Gastrocnemius medialis (tissue), 4 donors: ENCODE data around the gene SLX4.

Experiments used
- CTCF ChIP-seq, 5 experiments: fragments of 450-650 bp in 3 of 5; fragments of 200-600 bp in 2 of 5; sonication (generic) in 2 of 5; IDR thresholded peaks in 4 of 5; conservative IDR thresholded peaks in 1 of 5; 1 replicate in 4 of 5; 2 replicates in 1 of 5; pipeline ENCODE4 v1.5.1; 2016 to 2019; ENCODE audit warnings: antibody characterized with exemption in 5 of 5, mild to moderate bottlenecking in 3 of 5, moderate library complexity in 3 of 5
- POLR2A ChIP-seq, 2 donors: fragments of 450-650 bp; IDR thresholded peaks; one replicate each; pipeline ENCODE4 v1.6.1; 2017; ENCODE audit warnings: antibody characterized with exemption in 2 of 2, mild to moderate bottlenecking in 2 of 2, moderate library complexity in 2 of 2

GRCh38 chr16:3625331-3625730, 13.9 kb upstream of the SLX4 start:
- TF ChIP-seq CTCF (IDR thresholded peaks at IDR 0.05 in 4 of 5, conservative IDR thresholded peaks at IDR 0.05 in 1 of 5): no peak
- TF ChIP-seq POLR2A (IDR thresholded peaks at IDR 0.05): no peak
